ENCODE results near the gene ACER3.
"Not testable (repeated sequence)": the region's sequence is repeated elsewhere in the genome, so short reads cannot be mapped to it uniquely, and the experiment has no call there.

The ACER3 gene

DNA sequence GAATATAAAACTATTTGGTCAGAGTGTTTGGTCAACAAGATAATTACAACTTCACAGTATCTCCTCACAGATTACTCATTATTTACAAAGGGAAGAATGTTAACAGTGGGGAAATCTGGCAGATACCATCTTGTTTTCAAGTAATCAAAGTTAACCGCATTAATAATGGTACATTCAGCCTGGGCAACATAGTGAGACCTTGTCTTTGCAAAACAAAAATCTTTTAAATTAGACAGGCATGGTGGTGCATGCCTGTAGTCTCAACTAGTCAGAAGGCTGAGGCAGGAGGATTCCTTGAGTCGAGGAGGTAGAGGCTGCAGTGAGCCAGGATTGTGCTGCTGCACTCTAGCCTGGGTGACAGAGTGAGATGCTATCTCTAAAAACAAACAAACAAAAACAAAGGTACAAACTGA, 78.5 kb downstream of the ACER3 start:
- DNase-seq: peak; percentile 1

DNA sequence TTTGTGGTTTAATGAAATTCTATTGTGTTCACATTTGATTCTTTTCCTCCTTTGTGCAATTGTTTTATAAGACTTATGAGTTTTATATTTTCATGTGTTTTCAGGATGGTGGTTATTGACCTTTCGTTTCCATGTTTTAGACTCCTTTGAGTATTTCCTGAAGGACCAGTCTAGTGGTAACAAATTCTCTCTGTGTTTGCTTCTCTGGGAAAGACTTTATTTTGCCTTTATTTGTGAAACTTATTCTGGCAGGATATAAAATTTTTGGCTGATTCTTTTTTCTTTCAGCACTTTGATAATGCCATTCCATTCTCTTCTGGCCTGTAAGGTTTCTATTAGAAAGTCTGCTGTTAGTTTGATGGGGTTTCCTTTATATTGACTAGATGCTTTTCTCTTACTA, 83.5 kb downstream of the ACER3 start:
- DNase-seq: no peak

DNA sequence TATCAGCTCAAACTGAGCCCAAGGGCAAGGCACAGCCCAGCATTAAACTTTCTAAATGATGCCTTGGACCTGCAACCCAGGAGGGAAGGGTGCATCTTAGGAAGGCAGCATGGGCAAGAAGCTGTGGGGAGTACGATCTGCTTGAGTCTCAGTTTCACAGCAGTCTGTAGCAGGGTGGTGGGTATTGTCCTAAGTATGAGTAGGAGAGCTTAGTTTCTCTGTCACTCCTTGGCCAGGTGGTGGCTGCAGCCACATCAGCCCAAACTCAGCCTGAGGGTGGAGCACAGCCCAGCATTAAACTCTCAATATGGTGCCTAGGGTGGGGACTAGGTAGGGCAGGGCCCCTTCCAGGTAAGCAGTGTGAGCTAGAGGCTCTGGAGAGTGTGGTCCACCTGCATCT, 85.5 kb downstream of the ACER3 start:
- no peak for DNase-seq

DNA sequence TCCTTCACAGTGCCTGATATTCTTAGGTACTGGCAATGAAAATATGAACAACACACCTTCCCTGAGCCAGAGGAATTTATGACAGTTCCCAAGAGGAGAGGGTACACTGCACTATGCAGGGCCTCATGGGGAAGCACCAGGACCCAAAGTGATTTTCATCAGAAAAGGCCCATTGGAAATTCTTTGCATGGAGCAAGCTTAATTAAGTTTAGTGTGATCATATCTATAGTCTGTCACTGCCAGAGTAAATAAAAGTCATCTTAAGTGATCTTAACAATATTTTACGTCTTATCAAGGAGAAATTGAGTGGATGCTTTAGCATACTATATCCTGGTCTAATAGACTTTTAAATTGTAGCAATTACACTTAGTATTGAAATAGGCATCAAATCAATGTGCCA, 86.5 kb downstream of the ACER3 start:
- DNase-seq: no peak

DNA sequence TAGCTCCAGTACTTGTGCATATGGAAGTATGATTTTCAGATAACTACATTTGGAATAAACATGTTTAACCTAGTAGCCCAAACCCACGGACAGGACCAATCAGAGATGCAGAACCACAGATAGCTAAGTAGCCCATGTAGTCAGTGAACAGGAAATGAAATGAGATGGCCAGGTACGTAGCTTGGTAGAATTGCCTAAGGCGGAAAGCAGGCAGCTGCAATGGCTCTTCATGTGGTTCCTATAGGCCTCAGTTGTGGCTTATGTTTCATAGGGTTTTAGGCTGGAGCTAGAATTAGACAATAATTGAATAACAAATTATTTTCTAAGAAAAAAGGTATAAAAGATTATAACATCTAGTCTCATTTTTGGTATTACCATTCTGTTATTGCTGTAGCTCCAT, 87.1 kb downstream of the ACER3 start:
- no peak for DNase-seq

DNA sequence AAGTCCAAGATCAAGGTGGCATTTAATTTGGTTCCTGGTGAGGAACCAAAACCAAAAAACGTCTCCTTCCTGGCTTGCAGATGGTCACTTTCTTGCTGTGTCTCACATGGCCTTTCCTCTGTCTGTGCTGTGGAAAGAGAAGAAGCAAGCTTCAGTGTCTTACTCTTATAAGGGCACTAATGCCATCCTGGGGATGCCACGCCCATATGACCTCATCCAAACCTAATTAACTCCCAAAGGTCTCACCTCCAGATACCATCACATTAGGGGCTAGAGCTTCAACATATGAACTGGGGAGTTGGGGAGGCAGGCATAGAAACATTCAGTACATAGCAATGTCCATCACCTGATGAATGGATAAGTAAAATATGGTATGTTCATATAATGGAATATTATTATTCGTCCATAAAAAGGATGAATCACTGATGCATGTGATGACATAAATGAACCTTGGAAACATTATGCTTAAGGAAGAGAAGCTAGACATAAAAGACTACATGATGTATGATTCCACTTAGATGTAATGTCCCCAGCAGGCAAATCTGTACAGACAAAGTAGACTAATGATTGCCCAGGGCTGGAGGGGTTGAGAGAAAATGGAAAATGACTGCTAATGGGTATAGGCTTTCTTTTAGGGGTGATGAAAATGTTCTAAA, 94.9 kb downstream of the ACER3 start:
- no peak for DNase-seq

DNA sequence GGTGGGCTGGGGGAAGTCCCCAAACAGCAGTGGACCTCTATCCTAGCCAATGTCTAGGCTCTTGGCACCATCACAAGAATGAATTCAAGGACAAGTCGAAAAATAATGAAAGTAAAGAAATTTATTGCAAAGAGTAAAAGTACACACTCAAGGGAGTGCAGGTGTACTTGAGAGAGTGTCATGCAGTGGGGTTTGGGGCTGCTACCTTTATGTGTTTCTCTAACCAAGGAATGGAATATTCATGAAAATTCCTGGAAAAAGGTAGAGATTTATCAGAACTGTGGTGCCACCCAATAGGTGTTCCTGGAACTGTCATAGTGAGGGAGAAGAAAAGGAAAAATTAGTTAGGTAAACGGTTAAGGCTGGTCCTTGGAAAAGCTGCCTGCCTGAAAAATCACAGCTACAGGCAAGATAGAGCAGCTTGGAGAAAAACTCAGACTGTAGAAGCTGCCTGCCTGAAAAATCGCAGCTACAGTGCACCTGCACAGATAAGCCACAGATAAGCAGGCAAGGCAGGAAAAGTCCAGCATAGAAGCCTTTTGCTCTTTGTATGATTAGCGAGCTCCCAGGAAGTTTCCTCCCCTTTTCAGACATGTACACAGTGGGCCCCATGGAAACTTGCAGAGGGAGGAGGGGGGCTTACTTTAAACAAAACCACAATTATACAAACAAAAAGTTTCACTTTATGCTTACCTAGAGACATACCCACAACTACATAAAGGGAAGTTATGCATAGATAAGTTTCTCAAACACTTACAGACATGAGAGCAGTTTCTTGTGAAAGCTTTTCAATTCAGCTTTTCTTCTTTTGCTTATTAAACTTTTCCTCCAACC, 102.1 kb downstream of the ACER3 start:
- DNase-seq: no peak

DNA sequence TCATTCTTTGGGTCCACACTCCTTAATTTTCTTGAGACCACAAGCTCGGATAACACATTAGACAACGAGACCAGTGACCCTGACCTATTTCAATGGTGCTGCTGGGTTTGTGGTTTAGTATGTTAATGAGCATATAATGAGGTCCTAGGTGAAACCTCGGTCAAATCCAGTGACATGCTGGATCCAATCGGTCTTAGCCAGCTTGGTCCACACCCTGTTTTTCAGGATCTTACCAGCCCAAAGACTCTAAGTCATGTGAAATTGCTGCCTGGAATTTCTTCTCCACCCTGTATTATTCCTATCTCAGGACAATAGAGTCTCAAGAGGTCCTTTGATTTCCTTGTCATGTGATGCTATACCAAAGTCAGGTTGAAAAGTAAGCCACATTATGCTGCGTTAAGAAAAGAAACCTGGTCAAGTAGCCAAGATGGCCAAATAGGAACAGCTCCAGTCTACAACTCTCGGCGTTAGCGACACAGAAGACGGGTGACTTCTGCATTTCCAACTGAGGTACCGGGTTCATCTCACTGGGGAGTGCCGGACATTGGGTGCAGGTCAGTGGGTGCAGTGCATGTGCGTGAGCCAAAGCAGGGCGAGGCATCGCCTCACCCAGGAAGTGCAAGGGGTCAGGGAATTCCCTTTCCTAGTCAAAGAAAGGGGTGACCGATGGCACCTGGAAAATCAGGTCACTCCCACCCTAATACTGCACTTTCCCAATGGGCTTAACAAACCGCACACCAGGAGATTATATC, 102.9 kb downstream of the ACER3 start:
- not testable (repeated sequence) for DNase-seq

DNA sequence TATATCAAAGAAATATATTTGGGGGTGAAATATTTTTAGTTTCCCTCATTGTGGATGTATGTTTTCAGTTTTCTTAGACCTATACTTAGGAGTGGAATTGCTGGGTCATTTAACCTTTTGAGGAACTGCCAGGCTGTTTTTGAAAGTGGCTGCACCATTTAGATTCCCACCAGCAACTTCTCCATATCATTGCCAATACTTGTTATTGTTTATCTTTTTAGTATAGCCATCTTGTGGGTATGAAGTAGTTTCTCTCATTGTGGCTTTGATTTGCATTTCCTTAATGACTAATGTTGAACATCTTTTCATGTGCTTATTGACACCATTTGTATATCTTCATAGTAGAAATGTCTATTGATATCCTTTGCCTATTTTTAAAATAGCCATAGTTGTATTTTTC, 111.3 kb downstream of the ACER3 start:
- no peak for DNase-seq

DNA sequence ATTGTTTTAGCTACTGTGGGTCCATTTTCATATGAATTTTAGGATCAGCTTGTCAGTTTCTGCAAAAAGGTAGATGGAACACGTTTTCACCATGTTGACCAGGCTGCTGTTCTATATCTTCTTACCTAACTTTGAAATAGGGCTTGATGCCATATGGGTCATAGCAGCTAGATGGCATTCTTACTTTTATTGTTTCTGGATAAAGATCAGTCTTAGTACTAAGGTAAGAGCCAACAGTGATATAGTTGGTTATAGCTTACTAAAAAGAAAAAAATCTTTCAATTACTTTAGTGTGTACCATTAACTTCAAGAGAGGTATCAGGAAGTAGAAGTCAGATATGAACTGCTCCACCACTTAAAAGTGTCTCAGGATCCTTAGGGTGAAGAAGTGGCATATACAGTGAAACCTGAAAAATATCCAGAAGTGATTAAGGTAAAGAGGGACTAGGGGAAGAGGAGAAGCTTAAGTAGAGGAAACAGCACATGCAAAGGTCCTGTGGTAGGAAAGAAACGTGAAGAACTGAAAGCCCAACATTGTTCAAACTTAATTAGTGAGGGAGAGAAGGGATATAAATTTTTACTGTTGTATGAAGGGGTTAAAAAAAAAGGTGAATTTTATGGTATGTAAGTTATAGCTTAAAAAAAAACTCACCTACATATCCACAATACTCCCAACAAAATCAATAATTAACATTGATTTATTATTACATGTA, 113.6 kb downstream of the ACER3 start:
- no peak for DNase-seq

DNA sequence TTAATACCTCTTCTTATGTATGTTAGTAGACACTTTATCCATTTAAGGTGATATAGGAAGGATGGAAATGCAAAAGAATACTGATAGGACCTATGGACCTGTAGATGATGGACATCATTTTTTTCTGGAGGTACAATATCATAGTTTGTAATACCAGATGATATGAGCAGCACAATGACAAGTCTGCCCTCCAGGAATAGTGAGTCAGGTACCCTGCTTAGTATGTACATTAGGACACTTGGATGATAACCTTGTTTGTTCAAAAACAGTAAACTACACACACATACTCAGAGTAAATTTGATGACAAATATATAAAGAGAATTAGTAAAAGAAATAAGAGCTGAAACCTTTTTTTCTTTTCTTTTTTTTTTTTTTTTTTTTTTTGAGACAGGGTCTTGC, 114.8 kb downstream of the ACER3 start:
- DNase-seq: no peak

DNA sequence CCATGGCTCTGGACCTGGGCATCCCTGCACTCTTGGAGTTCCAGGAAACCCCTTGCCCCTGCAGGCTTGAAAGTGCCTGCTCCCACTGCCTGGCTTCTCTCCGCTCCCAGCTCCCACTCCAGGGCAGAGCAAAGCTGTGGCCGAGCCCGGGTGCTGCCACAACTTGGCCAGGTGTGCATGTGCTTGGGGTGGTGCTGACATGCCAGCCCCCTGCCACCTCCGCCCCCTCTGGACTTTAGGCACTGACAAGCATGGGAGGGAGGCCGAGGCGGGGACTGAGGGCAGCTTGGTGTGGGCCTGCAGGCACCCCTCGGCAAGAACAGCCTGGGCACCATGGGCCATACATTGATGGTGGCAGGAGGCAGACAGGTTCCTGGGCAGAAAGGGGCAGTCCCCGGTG, 117.1 kb downstream of the ACER3 start:
- DNase-seq: no peak

DNA sequence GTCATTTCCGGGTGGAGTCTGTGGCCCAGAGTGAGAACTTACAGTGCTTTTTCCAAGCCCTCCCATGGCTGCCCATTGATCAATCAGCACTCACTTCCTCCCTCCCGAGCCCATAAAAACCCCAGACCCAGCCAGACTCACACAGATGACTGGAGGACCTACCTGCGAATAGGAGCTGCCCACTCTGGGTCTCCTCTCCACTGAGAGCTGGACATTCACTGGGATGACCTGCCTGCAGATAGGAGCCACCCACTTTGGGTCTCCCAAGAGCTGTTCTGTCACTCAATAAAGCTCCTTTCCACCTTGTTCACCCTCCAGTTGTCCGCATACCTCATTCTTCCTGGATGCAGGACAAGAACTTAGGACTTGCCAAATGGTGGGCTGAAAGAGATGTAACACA, 117.5 kb downstream of the ACER3 start:
- no peak for DNase-seq

DNA sequence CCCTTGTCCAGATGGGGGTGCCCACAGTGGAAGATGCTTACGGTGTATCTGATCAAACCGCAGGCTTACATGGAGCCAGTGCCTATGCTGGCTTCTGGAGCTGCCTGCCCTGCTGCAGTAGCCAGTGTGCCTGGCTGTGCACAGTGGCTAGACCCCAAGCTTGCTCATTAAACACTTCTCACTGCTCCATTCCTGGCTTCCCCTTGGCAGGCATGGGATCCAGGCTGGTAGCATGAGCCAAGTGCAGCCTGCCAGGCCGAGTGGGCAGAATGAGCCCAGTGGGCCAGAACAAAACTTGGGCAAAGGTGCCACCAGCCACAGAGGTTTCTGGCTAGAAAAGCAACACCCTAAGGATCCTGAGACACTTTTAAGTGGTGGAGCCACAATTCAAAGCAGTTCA, 118.1 kb downstream of the ACER3 start:
- DNase-seq: no peak

DNA sequence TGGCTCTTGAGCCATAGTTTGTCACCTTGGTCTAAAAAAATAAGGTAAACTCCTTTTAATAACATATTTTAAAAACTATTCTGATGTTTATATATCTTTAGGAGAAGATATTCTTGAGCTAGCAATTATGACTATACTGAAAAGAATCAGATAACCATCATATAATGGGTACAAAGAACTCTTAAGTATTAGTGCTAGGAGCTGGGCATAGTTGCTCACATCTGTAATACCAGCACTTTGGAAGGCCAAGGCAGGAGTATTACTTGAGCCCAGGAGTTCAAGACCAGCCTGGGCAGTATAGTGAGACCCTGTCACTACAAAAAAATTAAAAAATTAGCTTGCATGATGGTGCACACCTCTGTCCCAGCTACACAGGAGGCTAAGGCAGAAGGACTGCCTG, 119.5 kb downstream of the ACER3 start:
- no peak for DNase-seq

DNA sequence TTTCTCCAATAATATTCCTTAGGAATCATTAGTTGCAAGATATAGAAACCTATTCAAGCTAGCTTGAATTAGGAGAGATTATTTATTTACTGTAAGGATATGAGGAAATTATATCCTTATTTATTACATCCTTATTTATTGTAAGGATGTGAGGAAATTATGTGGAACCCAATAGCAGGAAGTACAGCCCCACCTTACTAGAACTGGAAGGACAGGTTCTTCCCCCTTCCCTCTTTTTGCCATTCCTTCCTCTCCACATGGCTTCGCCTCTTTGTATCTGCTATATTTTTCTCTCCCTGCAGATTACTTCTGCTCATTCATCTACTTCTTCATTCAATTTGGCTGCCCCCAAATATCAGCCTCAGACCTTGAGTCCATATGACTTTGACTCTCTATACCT, 124.0 kb downstream of the ACER3 start:
- no peak for DNase-seq

DNA sequence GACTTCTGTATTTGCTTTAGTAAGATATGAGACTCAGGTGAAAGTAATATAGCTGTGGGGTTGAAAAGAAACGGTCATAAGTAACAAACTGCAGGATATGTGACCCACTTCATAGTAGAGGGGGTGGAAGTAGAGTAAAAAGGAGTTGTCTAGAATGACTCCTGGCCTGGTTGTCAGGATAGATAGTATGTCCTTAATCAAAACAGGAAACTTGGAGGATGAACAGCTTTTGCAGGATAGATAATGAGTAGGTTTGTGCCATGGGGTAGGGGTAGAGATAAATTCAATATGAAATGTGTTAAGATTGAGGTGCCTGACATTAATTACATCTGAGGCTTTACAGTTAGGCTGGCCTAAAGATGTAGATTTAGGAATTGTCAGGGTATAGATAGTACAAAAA, 126.5 kb downstream of the ACER3 start:
- DNase-seq: no peak

DNA sequence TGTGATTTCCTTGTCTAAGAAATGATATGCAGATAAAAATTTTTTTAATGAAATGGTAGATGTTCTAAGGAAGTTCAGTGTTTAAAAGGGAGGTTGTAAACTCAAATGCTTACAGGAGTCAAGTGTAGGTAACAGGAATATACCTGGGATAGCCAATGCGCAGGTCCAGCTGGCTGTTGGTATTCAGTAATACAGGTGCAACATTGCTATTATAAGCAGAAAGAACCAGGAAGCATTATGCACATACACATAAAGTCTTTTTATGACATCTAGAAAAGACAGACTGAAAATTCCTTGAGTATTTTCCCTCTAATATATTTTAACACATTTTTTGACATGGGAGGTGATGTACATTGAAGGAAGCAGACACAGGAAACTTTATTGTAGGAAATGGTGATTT, 129.9 kb downstream of the ACER3 start:
- DNase-seq: no peak

DNA sequence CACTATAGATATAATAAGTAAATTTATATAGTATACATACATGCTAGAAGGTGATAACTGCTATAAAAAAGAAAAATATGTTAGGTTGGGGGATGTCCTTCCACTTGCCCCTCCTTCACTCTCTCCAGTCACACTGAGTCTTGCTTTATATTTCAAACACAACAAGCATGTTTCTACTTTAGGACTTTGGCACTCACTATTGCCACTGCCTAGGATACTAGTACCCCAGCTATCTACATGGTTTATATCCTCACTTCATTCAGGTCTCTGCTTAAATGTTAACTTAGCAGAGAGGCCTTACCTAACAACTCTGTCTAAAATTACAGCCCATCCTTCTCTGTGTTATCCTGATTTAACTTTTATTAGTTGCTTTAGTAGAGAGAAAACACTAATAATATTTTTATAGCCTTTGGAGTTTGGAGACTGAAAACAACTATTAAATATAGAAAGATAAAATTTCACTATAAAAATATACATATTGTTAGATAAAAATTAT, 134.4 kb downstream of the ACER3 start:
- no peak for DNase-seq

DNA sequence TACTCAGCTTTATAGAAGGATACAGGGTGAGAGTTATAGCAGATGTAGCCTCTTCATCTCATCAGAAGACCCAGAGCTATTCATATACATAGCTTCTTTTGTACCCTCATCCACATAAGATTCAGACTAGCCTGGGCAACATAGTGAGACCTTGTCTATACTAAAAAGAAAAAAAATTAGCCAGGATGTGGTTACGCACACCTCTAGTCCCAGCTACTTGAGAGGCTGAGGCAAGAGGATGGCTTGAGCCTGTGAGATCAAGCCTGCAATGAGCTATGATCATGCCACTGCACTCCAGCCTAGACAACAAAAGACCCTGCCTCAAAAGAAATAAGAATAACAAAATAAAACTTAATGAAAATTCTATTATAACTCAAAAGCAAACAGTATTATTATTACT, 136.8 kb downstream of the ACER3 start:
- no peak for DNase-seq

DNA sequence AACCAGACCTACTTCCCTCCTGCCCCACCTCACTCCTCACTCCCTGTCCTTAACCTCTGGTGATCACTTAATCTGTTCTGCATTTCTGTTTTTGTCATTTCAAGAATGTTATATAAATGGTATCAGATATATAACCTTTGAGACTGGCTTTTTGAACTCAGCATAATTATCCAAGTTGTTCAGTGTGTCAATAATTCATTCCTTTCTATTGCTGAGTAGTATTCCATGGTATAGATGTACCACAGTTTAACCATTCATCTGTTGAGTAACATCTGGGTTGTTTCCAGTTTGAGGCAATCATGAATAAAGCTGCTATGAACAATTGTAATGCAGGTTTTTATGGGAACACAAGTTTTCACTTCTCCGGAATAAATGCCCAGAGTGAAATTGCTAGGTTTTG, 138.9 kb downstream of the ACER3 start:
- DNase-seq: no peak

DNA sequence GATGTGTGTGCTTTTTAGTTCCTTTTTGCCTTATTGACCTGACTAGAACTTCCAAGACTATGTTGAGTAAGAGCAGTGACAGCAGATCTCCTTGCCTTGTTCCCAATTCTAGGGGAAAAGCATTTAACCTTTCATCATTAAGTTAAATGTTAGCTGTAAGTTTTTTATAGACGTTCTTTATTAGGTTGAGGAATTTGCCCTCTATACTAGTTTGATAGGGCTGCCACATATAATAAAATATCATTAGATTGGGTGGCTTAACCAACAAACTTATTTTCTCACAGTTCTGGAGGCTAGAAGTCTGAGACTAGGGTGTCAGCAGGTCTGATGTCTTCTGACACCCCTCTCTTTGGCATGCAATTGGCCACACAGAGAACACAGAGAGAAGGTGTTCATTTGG, 140.9 kb downstream of the ACER3 start:
- no peak for DNase-seq

DNA sequence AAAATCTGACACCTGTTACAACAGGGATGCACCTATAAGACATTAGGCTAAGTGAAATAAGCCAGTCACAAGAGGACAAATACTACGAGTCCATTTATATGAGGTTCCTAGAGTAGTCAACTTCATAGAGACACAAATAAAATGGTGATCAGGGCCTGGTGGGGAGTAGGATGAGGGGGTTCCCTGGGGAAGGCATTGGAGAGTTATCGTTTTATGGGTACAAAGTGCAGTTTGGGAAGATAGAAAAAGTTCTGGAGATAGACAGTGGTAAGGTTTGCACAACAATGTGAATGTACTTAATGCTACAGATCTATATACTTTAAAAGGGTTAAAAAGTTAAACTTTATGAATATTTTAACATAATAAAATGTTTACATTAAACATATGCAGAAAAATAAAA, 142.1 kb downstream of the ACER3 start:
- DNase-seq: no peak

All from NCI-H748 treated with DMSO at 0.1 percent for 48 hours (cell line).